Measurements from ENCODE around the gene MAGI2. TPM values are rescaled to one million over a fixed set of nuclear protein-coding genes. Genes with fewer than 3 reads are reported as not detected.

MAGI2 gene
- polyA plus RNA-seq, 3 donors, result 0.03 to 0.11 TPM; not detected in 1

GRCh38 chr7:79489371-79489770 is 35.9 kb upstream of the MAGI2 start:
- H4K20me1 ChIP-seq (ENCODE audit: insufficient read depth, low read length), result no peaks in the 10 kb centered on the region
- TF ChIP-seq, protein P1, sequence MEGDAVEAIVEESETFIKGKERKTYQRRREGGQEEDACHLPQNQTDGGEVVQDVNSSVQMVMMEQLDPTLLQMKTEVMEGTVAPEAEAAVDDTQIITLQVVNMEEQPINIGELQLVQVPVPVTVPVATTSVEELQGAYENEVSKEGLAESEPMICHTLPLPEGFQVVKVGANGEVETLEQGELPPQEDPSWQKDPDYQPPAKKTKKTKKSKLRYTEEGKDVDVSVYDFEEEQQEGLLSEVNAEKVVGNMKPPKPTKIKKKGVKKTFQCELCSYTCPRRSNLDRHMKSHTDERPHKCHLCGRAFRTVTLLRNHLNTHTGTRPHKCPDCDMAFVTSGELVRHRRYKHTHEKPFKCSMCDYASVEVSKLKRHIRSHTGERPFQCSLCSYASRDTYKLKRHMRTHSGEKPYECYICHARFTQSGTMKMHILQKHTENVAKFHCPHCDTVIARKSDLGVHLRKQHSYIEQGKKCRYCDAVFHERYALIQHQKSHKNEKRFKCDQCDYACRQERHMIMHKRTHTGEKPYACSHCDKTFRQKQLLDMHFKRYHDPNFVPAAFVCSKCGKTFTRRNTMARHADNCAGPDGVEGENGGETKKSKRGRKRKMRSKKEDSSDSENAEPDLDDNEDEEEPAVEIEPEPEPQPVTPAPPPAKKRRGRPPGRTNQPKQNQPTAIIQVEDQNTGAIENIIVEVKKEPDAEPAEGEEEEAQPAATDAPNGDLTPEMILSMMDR (IDR thresholded peaks at IDR 0.05), result no peak
- H3K4me3 ChIP-seq (replicated peaks in 1 of 3; ENCODE audit: low read depth in 2 of 3, low read length in 3 of 3), result no peak overlapping the region
- H3K4me1 ChIP-seq (ENCODE audit: control insufficient read depth in 1 of 2, insufficient read depth in 2 of 2, low read length in 2 of 2), result no peaks in the 10 kb centered on the region
- no peaks in the 10 kb centered on the region for H3K79me2 ChIP-seq (ENCODE audit: insufficient read depth, low read length)
- no peak overlapping the region for H3K4me3 Mint-ChIP-seq
- H3K9ac ChIP-seq (ENCODE audit: insufficient read depth, low read length, poor library complexity, severe bottlenecking), result no peak overlapping the region
- H2AFZ ChIP-seq (ENCODE audit: insufficient read depth, low read depth, low read length, poor library complexity, severe bottlenecking), result no peak overlapping the region
- peaks cover 0 to 2% (median 0%) of the 10 kb centered on the region in 3 donors for H3K27me3 Mint-ChIP-seq (ENCODE audit: low read depth in 3 of 3)
- H3K9me3 ChIP-seq (replicated peaks in 1 of 2; ENCODE audit: control insufficient read depth in 1 of 2, insufficient read depth in 1 of 2, low read length in 2 of 2), result no peaks in the 10 kb centered on the region
- H3K36me3 ChIP-seq (replicated peaks in 1 of 2; ENCODE audit: control insufficient read depth in 1 of 2, insufficient read depth in 2 of 2, low read length in 2 of 2), result no peaks in the 10 kb centered on the region
- H3K4me1 Mint-ChIP-seq, result no peaks in the 10 kb centered on the region
- H3K27ac ChIP-seq (ENCODE audit: low read depth in 1 of 2, low read length in 2 of 2), result no peak overlapping the region
- intact Hi-C loops (cut with micrococcal nuclease), result no loop called here
- no peak for DNase-seq
- H3K27ac Mint-ChIP-seq, result no peak overlapping the region
- H3K27me3 ChIP-seq (ENCODE audit: control insufficient read depth in 2 of 2, insufficient read depth in 2 of 2, low read length in 2 of 2), result no peaks in the 10 kb centered on the region
- no peaks in the 10 kb centered on the region for H3K36me3 Mint-ChIP-seq
- no peak overlapping the region for H3K4me2 ChIP-seq (replicated peaks; ENCODE audit: extremely low read depth, low read length, poor library complexity, severe bottlenecking)
- H3K9me3 Mint-ChIP-seq, result peaks cover 0 to 4% (median 0%) of the 10 kb centered on the region in 7 donors

GRCh38 chr7:79478386-79478785 is 24.9 kb upstream of the MAGI2 start:
- H3K36me3 ChIP-seq (replicated peaks in 1 of 2; ENCODE audit: control insufficient read depth in 1 of 2, insufficient read depth in 2 of 2, low read length in 2 of 2), result no peaks in the 10 kb centered on the region

More at GRCh38 chr7:79478386-79478785, 24.9 kb upstream of the MAGI2 start:
- Histone ChIP-seq H3K79me2 (ENCODE audit: insufficient read depth, low read length) (no peaks in the 10 kb centered on the region), H2AFZ (ENCODE audit: insufficient read depth, low read depth, low read length, poor library complexity, severe bottlenecking) (no peak overlapping the region), H3K9ac (ENCODE audit: insufficient read depth, low read length, poor library complexity, severe bottlenecking) (no peak overlapping the region), H3K4me2 (replicated peaks; ENCODE audit: extremely low read depth, low read length, poor library complexity, severe bottlenecking) (no peak overlapping the region), H3K4me1 (ENCODE audit: control insufficient read depth in 1 of 2, insufficient read depth in 2 of 2, low read length in 2 of 2) (no peaks in the 10 kb centered on the region), H4K20me1 (ENCODE audit: insufficient read depth, low read length) (no peaks in the 10 kb centered on the region), H3K27ac (ENCODE audit: low read depth in 1 of 2, low read length in 2 of 2) (no peak overlapping the region), H3K4me3 (replicated peaks in 1 of 3; ENCODE audit: low read depth in 2 of 3, low read length in 3 of 3) (no peak overlapping the region), H3K9me3 (replicated peaks in 1 of 2; ENCODE audit: control insufficient read depth in 1 of 2, insufficient read depth in 1 of 2, low read length in 2 of 2) (no peaks in the 10 kb centered on the region), H3K27me3 (ENCODE audit: control insufficient read depth in 2 of 2, insufficient read depth in 2 of 2, low read length in 2 of 2) (no peaks in the 10 kb centered on the region)
- no peak overlapping the region for H3K4me3 Mint-ChIP-seq
- no peaks in the 10 kb centered on the region for H3K36me3 Mint-ChIP-seq
- H3K27me3 Mint-ChIP-seq (ENCODE audit: low read depth in 3 of 3), result peaks cover 0 to 2% (median 2%) of the 10 kb centered on the region in 3 donors
- no CpG with 5 or more reads among the region's 3 CpGs for WGBS (ENCODE audit: insufficient coverage)
- intact Hi-C loops (cut with micrococcal nuclease), result no loop called here
- H3K9me3 Mint-ChIP-seq, result peaks cover 0 to 4% (median 2%) of the 10 kb centered on the region in 7 donors
- H3K4me1 Mint-ChIP-seq, result no peaks in the 10 kb centered on the region
- TF ChIP-seq, protein P1 (IDR thresholded peaks at IDR 0.05), result no peak
- no peak for DNase-seq
- H3K27ac Mint-ChIP-seq, result no peak overlapping the region

Data from CD14-positive monocyte (primary cell).